C4-2B (cell line): ENCODE measurements around the gene PKN2.

Experiments
- H3K27ac ChIP-seq: fragments of 450-650 bp; 2 replicates; pipeline ENCODE4 v1.5.1; 2017
- ZFX ChIP-seq: fragments of 450-650 bp; IDR thresholded peaks from 2 replicates; pipeline ENCODE4 v1.6.1; 2017
- TF ChIP-seq, protein P1 (sequence below): fragments of 450-650 bp; conservative IDR thresholded peaks from 2 replicates; pipeline ENCODE4 v1.5.1; 2017; ENCODE audit warnings: mild to moderate bottlenecking

PKN2 gene

DNA sequence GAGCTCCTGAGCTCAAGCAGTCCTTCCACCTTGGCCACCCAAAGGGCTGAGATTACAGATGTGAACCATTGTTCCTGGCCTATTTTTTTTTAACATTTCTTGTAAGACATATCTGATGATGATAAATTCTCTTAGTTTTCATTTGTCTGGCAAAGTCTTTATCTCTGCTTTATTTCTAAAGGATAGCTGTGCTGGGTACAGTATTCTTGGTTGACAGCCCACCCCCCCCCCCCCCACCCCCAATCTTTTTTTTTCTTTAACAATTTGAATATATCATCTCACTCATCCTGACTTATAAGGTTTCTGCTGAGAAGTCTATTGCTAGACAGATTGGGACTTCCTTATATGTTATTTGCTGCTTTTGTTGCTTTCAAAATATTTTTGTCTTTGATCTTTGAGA is 51.3 kb downstream of the PKN2 start:
- TF ChIP-seq ZFX, result no peak
- TF ChIP-seq, protein P1, sequence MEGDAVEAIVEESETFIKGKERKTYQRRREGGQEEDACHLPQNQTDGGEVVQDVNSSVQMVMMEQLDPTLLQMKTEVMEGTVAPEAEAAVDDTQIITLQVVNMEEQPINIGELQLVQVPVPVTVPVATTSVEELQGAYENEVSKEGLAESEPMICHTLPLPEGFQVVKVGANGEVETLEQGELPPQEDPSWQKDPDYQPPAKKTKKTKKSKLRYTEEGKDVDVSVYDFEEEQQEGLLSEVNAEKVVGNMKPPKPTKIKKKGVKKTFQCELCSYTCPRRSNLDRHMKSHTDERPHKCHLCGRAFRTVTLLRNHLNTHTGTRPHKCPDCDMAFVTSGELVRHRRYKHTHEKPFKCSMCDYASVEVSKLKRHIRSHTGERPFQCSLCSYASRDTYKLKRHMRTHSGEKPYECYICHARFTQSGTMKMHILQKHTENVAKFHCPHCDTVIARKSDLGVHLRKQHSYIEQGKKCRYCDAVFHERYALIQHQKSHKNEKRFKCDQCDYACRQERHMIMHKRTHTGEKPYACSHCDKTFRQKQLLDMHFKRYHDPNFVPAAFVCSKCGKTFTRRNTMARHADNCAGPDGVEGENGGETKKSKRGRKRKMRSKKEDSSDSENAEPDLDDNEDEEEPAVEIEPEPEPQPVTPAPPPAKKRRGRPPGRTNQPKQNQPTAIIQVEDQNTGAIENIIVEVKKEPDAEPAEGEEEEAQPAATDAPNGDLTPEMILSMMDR, result no peak
- H3K27ac ChIP-seq, result no peak overlapping the region

DNA sequence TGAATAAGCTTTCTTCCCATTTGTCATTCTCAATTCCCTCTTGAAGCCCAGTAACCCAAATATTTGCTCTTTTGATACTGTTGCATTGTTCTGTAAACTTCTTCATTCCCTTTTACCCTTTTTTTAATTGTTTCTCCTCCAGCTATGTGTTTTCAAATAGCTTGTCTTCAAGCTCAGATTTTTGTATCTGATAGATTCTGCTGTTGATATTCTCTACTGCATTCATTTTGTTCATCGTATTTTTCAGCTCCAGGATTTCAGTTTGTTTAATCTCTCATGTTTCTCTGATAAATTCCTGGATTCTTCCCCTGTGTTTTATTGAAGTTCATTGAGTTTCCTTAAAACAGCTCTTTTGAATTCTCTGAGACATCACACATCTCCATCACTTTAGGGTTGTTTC is 51.8 kb downstream of the PKN2 start:
- H3K27ac ChIP-seq, result no peak overlapping the region
- no peak for TF ChIP-seq ZFX

DNA sequence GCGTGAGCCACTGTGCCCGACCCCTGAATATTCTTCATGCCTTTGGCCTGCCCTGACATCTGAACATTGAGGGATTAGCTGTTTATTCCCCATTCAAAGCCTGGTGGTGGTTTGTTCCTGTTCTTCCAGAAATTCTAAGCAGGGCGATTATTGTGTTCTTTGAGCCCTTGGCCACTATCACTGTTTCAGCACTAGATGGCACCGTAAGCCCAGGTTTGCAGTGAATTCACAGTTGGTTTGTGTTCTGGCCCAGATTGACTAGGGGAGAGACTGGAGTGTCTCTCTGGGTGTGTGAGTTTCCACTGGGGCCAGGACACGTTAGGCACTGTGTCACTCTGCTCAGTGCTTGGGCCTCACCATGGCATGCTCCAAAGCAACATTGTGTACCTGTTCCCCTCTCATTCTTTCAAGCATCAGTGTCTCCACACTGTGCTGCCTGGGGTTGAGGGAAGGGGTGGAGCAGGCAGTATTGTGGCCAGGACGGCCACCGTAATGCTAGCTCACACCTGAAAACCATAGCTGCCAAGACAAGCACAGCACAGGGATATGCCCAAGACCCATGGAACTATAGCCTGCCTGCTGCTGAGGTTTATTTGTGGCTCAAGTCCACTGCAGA is 52.7 kb downstream of the PKN2 start:
- TF ChIP-seq, protein P1, result peak; percentile 78
- TF ChIP-seq ZFX, result no peak
- H3K27ac ChIP-seq, result no peak overlapping the region

DNA sequence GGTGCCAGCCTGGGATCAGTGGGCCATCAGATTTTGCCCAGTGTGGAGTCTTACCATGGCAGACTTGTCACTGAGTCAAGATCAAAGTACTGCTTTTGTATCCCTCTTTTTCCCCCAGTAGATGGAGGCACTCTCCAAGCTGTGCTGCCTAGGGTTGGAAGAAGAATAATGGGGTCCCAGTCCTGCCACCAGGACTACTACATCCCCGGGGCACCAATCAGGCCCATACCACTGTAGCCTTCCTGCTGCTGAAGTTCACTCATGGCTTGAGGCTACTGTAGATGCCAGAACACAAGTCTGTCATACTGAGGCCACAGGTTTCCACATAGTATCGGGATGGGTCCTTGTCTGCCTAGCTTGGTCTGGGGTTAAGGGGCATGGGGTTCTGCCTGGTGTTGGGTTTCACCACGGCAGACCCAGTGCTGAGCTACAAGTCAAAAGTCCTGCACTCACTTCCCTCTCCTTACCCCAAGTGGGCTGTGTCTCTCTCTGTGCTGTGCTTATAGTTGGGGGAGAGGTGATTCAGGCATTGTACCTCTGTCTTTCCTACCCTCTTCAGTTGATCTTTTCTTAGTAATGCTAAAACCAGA is 53.4 kb downstream of the PKN2 start:
- H3K27ac ChIP-seq, result no peak overlapping the region
- TF ChIP-seq ZFX, result no peak
- TF ChIP-seq, protein P1, result no peak

DNA sequence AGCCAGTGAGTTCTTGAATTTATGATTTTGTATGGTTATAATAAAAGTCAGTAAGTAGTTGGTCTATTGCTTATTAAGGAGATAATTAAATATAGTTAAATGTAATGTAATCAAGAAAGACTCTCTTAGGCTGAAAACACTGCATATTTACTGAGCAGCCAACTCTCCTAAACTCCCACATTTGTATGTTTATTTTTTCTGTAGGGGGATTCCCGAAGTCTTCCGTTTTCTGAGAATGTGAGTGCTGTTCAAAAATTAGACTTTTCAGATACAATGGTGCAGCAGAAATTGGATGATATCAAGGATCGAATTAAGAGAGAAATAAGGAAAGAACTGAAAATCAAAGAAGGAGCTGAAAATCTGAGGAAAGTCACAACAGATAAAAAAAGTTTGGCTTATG is 56.7 kb downstream of the PKN2 start:
- H3K27ac ChIP-seq, result no peak overlapping the region
- TF ChIP-seq, protein P1, result no peak
- TF ChIP-seq ZFX, result no peak

DNA sequence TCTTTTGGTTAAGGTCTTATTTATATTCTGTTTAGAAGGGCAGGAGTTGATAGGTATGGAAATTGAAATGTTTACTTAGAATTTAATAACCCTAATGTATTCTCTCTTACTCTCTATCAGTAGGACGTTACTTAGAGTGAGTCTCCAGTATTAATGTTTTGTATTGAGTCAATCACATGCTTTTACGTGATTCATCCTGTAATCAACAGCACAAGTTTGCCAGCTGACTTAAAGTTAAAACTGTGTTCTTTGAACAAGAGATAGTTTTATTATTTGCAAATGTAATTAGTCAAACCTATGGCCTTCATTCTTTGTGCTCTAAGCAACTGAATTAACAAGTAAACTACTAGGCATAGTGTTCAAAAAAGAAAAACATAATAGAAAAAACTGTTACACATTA is 57.3 kb downstream of the PKN2 start:
- TF ChIP-seq, protein P1, result no peak
- no peak for TF ChIP-seq ZFX
- H3K27ac ChIP-seq, result no peak overlapping the region

DNA sequence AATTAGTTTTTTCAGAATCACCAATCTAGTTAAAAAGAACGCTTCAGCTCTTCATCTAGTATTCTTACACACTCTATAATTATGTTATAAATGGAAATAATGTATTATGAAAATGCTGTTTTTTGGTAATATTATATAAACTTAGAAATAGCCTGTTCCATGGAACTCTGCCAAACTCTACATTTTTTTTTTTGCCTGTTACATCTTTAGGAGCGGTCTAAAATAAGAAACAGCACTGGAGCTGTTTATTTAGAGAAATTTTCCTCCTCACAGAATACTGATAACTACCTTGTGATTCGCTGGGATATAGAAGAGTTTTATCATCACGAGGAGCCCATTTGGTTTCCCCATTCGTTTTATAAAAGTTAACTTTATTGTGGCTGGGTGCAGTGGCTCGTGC is 58.5 kb downstream of the PKN2 start:
- no peak for TF ChIP-seq ZFX
- TF ChIP-seq, protein P1, result no peak

DNA sequence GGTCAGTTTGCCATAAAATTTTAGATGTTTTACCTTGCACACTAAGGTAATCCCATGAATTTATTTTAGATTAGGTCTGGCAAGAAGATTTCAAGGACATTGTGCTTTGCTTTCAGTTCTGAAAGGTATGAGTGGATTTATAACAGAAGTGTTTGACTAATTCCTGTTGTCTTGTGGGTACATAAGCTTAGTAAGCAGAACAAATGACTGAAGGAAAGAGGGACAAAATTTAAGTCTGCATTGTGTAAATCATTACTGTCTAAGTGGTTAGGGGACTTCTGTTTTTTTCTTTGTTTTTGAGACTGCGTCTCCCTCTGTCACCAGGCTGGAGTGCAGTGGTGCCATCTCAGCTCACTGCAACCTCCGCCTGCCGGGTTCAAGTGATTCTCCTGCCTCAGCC is 60.1 kb downstream of the PKN2 start:
- H3K27ac ChIP-seq, result no peak overlapping the region
- TF ChIP-seq ZFX, result no peak
- TF ChIP-seq, protein P1, result no peak

More for the DNA sequence above, 58.5 kb downstream of the PKN2 start:
- H3K27ac ChIP-seq, result no peak overlapping the region
